PC-9 (cell line): Measurements from ENCODE around the gene MAN1B1.

Source experiments
- CTCF ChIP-seq: fragments of 200-600 bp; sonication (generic); conservative IDR thresholded peaks from 2 replicates; pipeline ENCODE4 v1.6.1; 2017; ENCODE audit warnings: mixed run types, antibody characterized with exemption, mild to moderate bottlenecking, moderate library complexity
- EZH2 ChIP-seq: fragments of 200-600 bp; sonication (generic); IDR thresholded peaks from 2 replicates; pipeline ENCODE4 v1.8.0; 2017; ENCODE audit warnings: antibody characterized with exemption, low read depth

GRCh38 chr9:137039611-137040366 is 47.0 kb upstream of the MAN1B1 start:
- TF ChIP-seq CTCF = no peak
- TF ChIP-seq EZH2 = no peak
